Type B pancreatic cell (in vitro differentiated cells): Measurements from ENCODE around the gene FNBP1. TPM values are rescaled to one million over a fixed set of nuclear protein-coding genes. Genes with fewer than 3 reads are reported as not detected.

ENCODE experiments used
- DNase-seq: peaks from one replicate; pipeline ENCODE4 v3.0.0; 2021; ENCODE audit warnings: mixed read lengths; ENCODE audit not compliant: unreplicated experiment; ENCODE audit errors: extremely low spot score
- H3K27ac Mint-ChIP-seq: 2 replicates; pipeline ENCODE4 v1.8.0; 2021; ENCODE audit warnings: mild to moderate bottlenecking, mixed read lengths
- H3K27me3 Mint-ChIP-seq: 2 replicates; pipeline ENCODE4 v1.8.0; 2021; ENCODE audit warnings: mixed read lengths
- H3K36me3 Mint-ChIP-seq: 2 replicates; pipeline ENCODE4 v1.8.0; 2021; ENCODE audit warnings: mixed read lengths
- H3K4me1 Mint-ChIP-seq: one replicate; pipeline ENCODE4 v1.8.0; 2021; ENCODE audit warnings: mixed read lengths; ENCODE audit not compliant: unreplicated experiment
- H3K4me3 Mint-ChIP-seq: 2 replicates; pipeline ENCODE4 v1.8.0; 2021; ENCODE audit warnings: mild to moderate bottlenecking, mixed read lengths
- H3K9me3 Mint-ChIP-seq: 2 replicates; pipeline ENCODE4 v1.8.0; 2021; ENCODE audit warnings: mixed read lengths
- CTCF ChIP-seq: fragments of 200-600 bp; sonication (generic); conservative IDR thresholded peaks from 2 replicates; pipeline ENCODE4 v1.5.0; 2021; ENCODE audit warnings: antibody characterized with exemption, mild to moderate bottlenecking
- long read RNA-seq: library from polyadenylated mRNA; unstranded; transcript quantifications from one replicate; pipeline ENCODE4 v2.0.0, GENCODE V29; 2020
- total RNA-seq: library from RNA; stranded (reverse); gene quantifications from 2 replicates; pipeline ENCODE4 v1.2.1, GENCODE V29; 2021; ENCODE audit warnings: low replicate concordance

FNBP1 gene
- total RNA-seq, result 38.6 and 54.1 TPM in 2 replicates
- long read RNA-seq, partial matches to known transcripts, result 0 of 12 reads
- long read RNA-seq, other reads (novel, unspliced or antisense), result 12 of 12 reads

GRCh38 chr9:130042885-130043653 lies at the start of gene FNBP1:
Gene FNBP1, minus strand, starts transcription at chr9:130043189. Its CDS starts 214 bp downstream, at chr9:130042975.
- peaks cover 40% of the 10 kb centered on the region for H3K4me1 Mint-ChIP-seq
- peak; percentile 84 for DNase-seq
- H3K9me3 Mint-ChIP-seq, result no peaks in the 10 kb centered on the region

GRCh38 chr9:130090915-130091314 lies 47.9 kb upstream of the FNBP1 start:
- Mint-ChIP-seq H3K4me3 (no peak overlapping the region), H3K27ac (no peak overlapping the region), H3K4me1 (no peaks in the 10 kb centered on the region), H3K36me3 (peaks cover 28% of the 10 kb centered on the region), H3K9me3 (no peaks in the 10 kb centered on the region), H3K27me3 (no peaks in the 10 kb centered on the region)
- no peak for TF ChIP-seq CTCF
- no peak for DNase-seq

More at GRCh38 chr9:130042885-130043653, at the start of gene FNBP1:
- H3K4me3 Mint-ChIP-seq, result peak within 1 kb of the TSS; percentile 99
- H3K36me3 Mint-ChIP-seq, result no peaks in the 10 kb centered on the region
- peak within 1 kb of the TSS; percentile 94 for H3K27ac Mint-ChIP-seq
- H3K27me3 Mint-ChIP-seq, result peaks cover 5% of the 10 kb centered on the region
- TF ChIP-seq CTCF, result no peak

- Mint-ChIP-seq H3K4me1 (no peaks in the 10 kb centered on the region), H3K36me3 (peaks cover 34% of the 10 kb centered on the region), H3K4me3 (no peak overlapping the region), H3K27ac (no peak overlapping the region), H3K9me3 (no peaks in the 10 kb centered on the region), H3K27me3 (no peaks in the 10 kb centered on the region)
- TF ChIP-seq CTCF, result no peak
- DNase-seq, result no peak
These were observed 46.2 kb upstream of the FNBP1 start for GRCh38 chr9:130089141-130089540.

GRCh38 chr9:130088051-130088450 lies 45.1 kb upstream of the FNBP1 start:
- Mint-ChIP-seq H3K4me3 (no peak overlapping the region), H3K4me1 (no peaks in the 10 kb centered on the region), H3K36me3 (peaks cover 34% of the 10 kb centered on the region), H3K27me3 (no peaks in the 10 kb centered on the region), H3K27ac (no peak overlapping the region), H3K9me3 (no peaks in the 10 kb centered on the region)
- no peak for DNase-seq
- no peak for TF ChIP-seq CTCF

- no peak for DNase-seq
- Mint-ChIP-seq H3K4me3 (no peak overlapping the region), H3K27me3 (no peaks in the 10 kb centered on the region), H3K36me3 (peaks cover 30% of the 10 kb centered on the region), H3K4me1 (no peaks in the 10 kb centered on the region), H3K9me3 (no peaks in the 10 kb centered on the region), H3K27ac (no peak overlapping the region)
- TF ChIP-seq CTCF, result no peak
These were observed 41.3 kb upstream of the FNBP1 start for GRCh38 chr9:130084337-130084736.
